ENCODE results near the gene SCCPDH. TPM values are rescaled to one million over a fixed set of nuclear protein-coding genes. Genes with fewer than 3 reads are reported as not detected.

The SCCPDH gene
- total RNA-seq, 1 experiment from 2014 or later = 10.9 TPM

GRCh38 chr1:246791303-246791918 is 67.2 kb downstream of the SCCPDH start (continued):
- TF ChIP-seq JUN (CRISPR knock-in tag; IDR thresholded peaks at IDR 0.05) = no peak
- TF ChIP-seq RORB (CRISPR knock-in tag; IDR thresholded peaks at IDR 0.05) = no peak
- no peak for TF ChIP-seq NFATC4 (CRISPR knock-in tag; IDR thresholded peaks at IDR 0.05)

GRCh38 chr1:246792603-246793002 is 68.4 kb downstream of the SCCPDH start:
- Mint-ChIP-seq H3K27me3 (ENCODE audit: low read depth) (peaks cover 7% of the 10 kb centered on the region; the same call in 1 of the 2 replicates), H3K27ac (no peak overlapping the region)
- POLR2A ChIA-PET = no interaction called here

More at GRCh38 chr1:246792603-246793002, 68.4 kb downstream of the SCCPDH start:
- Mint-ChIP-seq H3K9me3 (no peaks in the 10 kb centered on the region), H3K4me3 (no peak overlapping the region), H3K4me1 (peaks cover 56% of the 10 kb centered on the region), H3K36me3 (no peaks in the 10 kb centered on the region)
- DNase-seq (ENCODE audit: low spot score) (no peak), ATAC-seq (no peak)
- CTCF ChIA-PET = no interaction called here
- TF ChIP-seq CDX4 (CRISPR knock-in tag; IDR thresholded peaks at IDR 0.05; ENCODE audit: borderline replicate concordance) (no peak), EMX1 (CRISPR knock-in tag; IDR thresholded peaks at IDR 0.05) (no peak), RORB (CRISPR knock-in tag; IDR thresholded peaks at IDR 0.05) (no peak), GTF2I (CRISPR knock-in tag; conservative IDR thresholded peaks at IDR 0.05) (no peak), GRHL2 (CRISPR knock-in tag; IDR thresholded peaks at IDR 0.05; ENCODE audit: insufficient replicate concordance, severe bottlenecking) (no peak), NFATC4 (CRISPR knock-in tag; IDR thresholded peaks at IDR 0.05) (no peak), ARID4B (CRISPR knock-in tag; IDR thresholded peaks at IDR 0.05; ENCODE audit: borderline replicate concordance) (no peak), SMAD3 (CRISPR knock-in tag; IDR thresholded peaks at IDR 0.05; ENCODE audit: borderline replicate concordance) (no peak), TCF7 (CRISPR knock-in tag; IDR thresholded peaks at IDR 0.05; ENCODE audit: low read depth) (no peak), NFE2L1 (CRISPR knock-in tag; IDR thresholded peaks at IDR 0.05) (no peak), ZNF512 (CRISPR knock-in tag; IDR thresholded peaks at IDR 0.05; ENCODE audit: borderline replicate concordance) (no peak), FOXP1 (CRISPR knock-in tag; IDR thresholded peaks at IDR 0.05; ENCODE audit: borderline replicate concordance) (no peak), USF2 (CRISPR knock-in tag; IDR thresholded peaks at IDR 0.05) (no peak)

Data from WTC11 (cell line).